Panc1 (cell line): ENCODE results near the gene SGIP1.

Experiments
- CTCF ChIP-seq: fragments of 450-650 bp; IDR thresholded peaks from 2 replicates; pipeline ENCODE4 v1.5.1; 2017; ENCODE audit warnings: mild to moderate bottlenecking
- REST ChIP-seq, 2 experiments: IDR thresholded peaks; 2 replicates each; pipeline ENCODE4 v1.6.1; 2011 to 2012; ENCODE audit warnings: low read depth in 2 of 2, control low read depth in 1 of 2, low read length in 1 of 2, mild to moderate bottlenecking in 1 of 2, moderate library complexity in 1 of 2; ENCODE audit not compliant: insufficient read depth in 1 of 2

- TF ChIP-seq CTCF (no peak), REST (IDR thresholded peaks at IDR 0.05; ENCODE audit: insufficient read depth in 1 of 2, low read depth in 2 of 2, low read length in 1 of 2) (no peak)
Observed at GRCh38 chr1:66553846-66554245, 19.9 kb downstream of the SGIP1 start.
